Measurements from ENCODE around the gene NFIB.

- TF ChIP-seq EZH2 (IDR thresholded peaks at IDR 0.05; ENCODE audit: insufficient read depth, poor library complexity, severe bottlenecking) (no peak), EZH2phosphoT487 (IDR thresholded peaks at IDR 0.05; ENCODE audit: insufficient read depth, low read depth) (no peak)
Observed at GRCh38 chr9:14203356-14204056, 110.4 kb downstream of the NFIB start.

All from GM23248 (cell line).